Activated T-cell treated with anti-CD3 and anti-CD28 coated beads, Interleukin-2, amount 50 U/mL, for 24 hours (primary cell): ENCODE measurements around the gene RPL10.
"Not testable (repeated sequence)": the region's sequence is repeated elsewhere in the genome, so short reads cannot be mapped to it uniquely, and the experiment has no call there.

Experiments used
- DNase-seq: peaks from one replicate; pipeline ENCODE4 v3.0.0-alpha.2; 2020
- H3K27ac Mint-ChIP-seq: 2 replicates; pipeline ENCODE4 v1.8.0; 2020; ENCODE audit warnings: mild to moderate bottlenecking, mixed read lengths
- H3K27me3 Mint-ChIP-seq: 2 replicates; pipeline ENCODE4 v1.8.0; 2020; ENCODE audit warnings: mixed read lengths
- H3K36me3 Mint-ChIP-seq: 2 replicates; pipeline ENCODE4 v1.8.0; 2020; ENCODE audit warnings: low read depth, mixed read lengths
- H3K4me1 Mint-ChIP-seq: 2 replicates; pipeline ENCODE4 v1.8.0; 2020; ENCODE audit warnings: low read depth, mixed read lengths
- H3K4me3 Mint-ChIP-seq: 2 replicates; pipeline ENCODE4 v1.8.0; 2020; ENCODE audit warnings: mild to moderate bottlenecking, moderate library complexity, mixed read lengths
- H3K9me3 Mint-ChIP-seq: 2 replicates; pipeline ENCODE4 v1.8.0; 2020; ENCODE audit warnings: mixed read lengths

The RPL10 gene

GRCh38 chrX:154398668-154399526 is 720 bp downstream of the RPL10 start:
- Mint-ChIP-seq H3K36me3 (peaks cover 47% of the 10 kb centered on the region), H3K27me3 (peaks cover 10% of the 10 kb centered on the region), H3K27ac (peak overlapping the region; percentile 99), H3K4me3 (peak overlapping the region; percentile 89), H3K4me1 (peaks cover 8% of the 10 kb centered on the region), H3K9me3 (no peaks in the 10 kb centered on the region)
- DNase-seq: peak; percentile 84

DNA sequence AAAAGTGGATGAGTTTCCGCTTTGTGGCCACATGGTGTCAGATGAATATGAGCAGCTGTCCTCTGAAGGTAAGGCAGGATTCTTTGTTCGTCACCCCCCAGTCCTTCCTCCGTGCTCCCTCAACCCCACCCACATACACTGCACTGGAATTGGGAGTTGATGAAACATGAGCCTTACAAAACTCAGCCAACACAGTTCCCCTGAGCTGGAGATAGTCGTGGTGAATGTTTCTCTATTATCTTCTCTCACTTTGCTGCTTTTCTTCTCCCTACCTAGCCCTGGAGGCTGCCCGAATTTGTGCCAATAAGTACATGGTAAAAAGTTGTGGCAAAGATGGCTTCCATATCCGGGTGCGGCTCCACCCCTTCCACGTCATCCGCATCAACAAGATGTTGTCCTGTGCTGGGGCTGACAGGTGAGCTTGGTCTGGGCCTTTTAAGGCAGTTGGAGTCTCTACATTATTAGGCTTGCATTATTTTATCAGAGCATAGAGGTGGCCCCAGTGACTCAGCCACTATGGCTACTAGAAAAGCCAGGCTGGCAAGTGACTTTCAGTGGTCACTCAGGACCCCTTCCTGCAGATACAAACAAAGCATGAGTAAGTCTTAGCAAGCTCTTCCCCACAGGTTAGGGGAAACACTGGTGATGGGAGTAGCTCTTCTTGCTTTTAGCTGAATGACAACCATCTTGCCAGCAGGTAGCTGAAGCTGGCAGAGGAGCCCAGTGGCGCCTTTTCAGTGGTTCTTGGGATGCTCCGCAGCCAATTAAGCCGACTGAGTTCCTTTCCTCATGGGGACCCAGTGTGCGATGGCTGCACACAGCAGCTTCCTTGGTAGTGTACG is 1.6 kb downstream of the RPL10 start:
- H3K36me3 Mint-ChIP-seq: peaks cover 47% of the 10 kb centered on the region
- peak overlapping the region; percentile 89 for H3K4me3 Mint-ChIP-seq
- DNase-seq: peak; percentile 61
- no peaks in the 10 kb centered on the region for H3K9me3 Mint-ChIP-seq
- H3K27me3 Mint-ChIP-seq: peaks cover 10% of the 10 kb centered on the region
- H3K4me1 Mint-ChIP-seq: peaks cover 8% of the 10 kb centered on the region
- peak overlapping the region; percentile 99 for H3K27ac Mint-ChIP-seq

DNA sequence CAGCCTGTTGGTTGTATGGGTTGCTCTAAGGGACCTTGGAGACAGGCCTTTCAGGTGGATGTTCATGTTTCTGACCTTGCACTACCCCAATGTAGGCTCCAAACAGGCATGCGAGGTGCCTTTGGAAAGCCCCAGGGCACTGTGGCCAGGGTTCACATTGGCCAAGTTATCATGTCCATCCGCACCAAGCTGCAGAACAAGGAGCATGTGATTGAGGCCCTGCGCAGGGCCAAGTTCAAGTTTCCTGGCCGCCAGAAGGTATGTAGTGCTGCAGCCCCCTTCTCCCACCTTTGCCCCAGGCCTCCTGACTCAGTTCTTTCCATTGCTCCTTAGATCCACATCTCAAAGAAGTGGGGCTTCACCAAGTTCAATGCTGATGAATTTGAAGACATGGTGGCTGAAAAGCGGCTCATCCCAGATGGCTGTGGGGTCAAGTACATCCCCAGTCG is 2.2 kb downstream of the RPL10 start:
- H3K9me3 Mint-ChIP-seq, H3K4me1 Mint-ChIP-seq, H3K27me3 Mint-ChIP-seq: not testable (repeated sequence)
- DNase-seq: peak; percentile 38
- peaks cover 47% of the 10 kb centered on the region for H3K36me3 Mint-ChIP-seq
- H3K27ac Mint-ChIP-seq: peak overlapping the region; percentile 99
- peak overlapping the region; percentile 89 for H3K4me3 Mint-ChIP-seq

- DNase-seq: peak; percentile 64
- Mint-ChIP-seq H3K9me3 (no peaks in the 10 kb centered on the region), H3K4me3 (peak overlapping the region; percentile 89), H3K4me1 (peaks cover 8% of the 10 kb centered on the region), H3K27ac (peak overlapping the region; percentile 99), H3K27me3 (peaks cover 10% of the 10 kb centered on the region), H3K36me3 (peaks cover 47% of the 10 kb centered on the region)
Measured at GRCh38 chrX:154401045-154401799, 3.0 kb downstream of the RPL10 start.

DNA sequence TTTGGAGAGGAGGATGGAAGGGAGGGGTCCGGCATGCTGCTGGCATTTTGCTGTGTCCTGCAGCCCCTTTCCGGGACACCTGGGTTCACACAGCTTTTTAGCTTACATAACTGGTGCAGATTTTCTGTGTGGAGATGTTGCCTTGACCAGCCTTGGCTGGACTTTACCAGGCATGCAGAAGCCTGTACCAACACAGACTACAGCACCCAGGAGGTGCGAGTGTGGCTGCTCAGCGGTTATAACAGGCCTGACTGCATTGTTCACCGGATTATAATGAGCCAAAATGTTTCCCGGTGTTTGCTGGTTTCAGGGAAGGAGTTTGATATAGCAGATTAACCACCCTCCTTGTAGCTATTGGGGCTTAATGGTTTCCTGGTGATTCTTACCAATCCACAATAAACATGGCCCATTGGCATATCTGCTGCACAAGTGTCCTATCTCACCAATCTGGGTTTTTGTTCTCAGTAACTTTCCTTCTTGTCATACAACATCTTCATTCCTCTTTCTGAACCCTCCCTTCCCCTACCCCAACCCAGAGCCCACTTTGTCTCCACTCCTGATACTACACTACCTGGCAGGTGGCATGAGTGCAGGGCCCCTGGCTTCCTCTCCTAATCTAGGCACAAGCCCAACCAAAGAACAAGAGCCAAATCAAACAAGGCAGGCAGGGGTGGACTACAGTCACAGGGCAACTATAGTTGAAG is 3.9 kb downstream of the RPL10 start:
- Mint-ChIP-seq H3K9me3 (no peaks in the 10 kb centered on the region), H3K4me1 (peaks cover 7% of the 10 kb centered on the region), H3K4me3 (peak overlapping the region; percentile 89), H3K36me3 (peaks cover 46% of the 10 kb centered on the region), H3K27me3 (peaks cover 10% of the 10 kb centered on the region), H3K27ac (peak overlapping the region; percentile 99)
- DNase-seq: peak; percentile 46

GRCh38 chrX:154402622-154403127 is 4.5 kb downstream of the RPL10 start:
- peaks cover 10% of the 10 kb centered on the region for H3K27me3 Mint-ChIP-seq
- H3K36me3 Mint-ChIP-seq: peaks cover 44% of the 10 kb centered on the region
- peaks cover 6% of the 10 kb centered on the region for H3K4me1 Mint-ChIP-seq
- no peaks in the 10 kb centered on the region for H3K9me3 Mint-ChIP-seq
- peak; percentile 37 for DNase-seq
- peak overlapping the region; percentile 12 for H3K4me3 Mint-ChIP-seq
- peak overlapping the region; percentile 99 for H3K27ac Mint-ChIP-seq

DNA sequence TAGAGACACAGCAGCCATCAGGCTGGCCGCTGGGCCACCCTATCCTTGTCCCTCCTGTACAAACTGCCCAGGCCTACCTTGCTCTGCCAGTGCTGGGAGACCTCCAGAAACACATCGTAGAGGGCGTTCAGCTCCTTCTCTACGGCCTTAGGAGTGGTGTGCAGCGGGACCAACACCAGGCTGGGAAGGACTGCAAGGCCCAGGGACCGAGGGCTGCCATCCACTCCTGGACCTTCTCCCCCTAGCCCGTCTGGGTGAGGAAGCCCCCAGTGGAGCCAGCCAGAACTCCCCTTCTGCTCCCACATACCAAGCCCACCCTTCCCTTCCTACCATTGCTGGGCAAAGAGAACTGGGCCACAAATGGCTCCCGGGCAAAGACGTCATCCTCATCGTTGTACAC is 5.0 kb downstream of the RPL10 start:
- H3K4me3 Mint-ChIP-seq: no peak overlapping the region
- DNase-seq: no peak
- H3K27me3 Mint-ChIP-seq: peaks cover 7% of the 10 kb centered on the region
- H3K36me3 Mint-ChIP-seq: peaks cover 40% of the 10 kb centered on the region
- peak overlapping the region; percentile 13 for H3K27ac Mint-ChIP-seq
- H3K4me1 Mint-ChIP-seq: peaks cover 6% of the 10 kb centered on the region
- H3K9me3 Mint-ChIP-seq: no peaks in the 10 kb centered on the region

- H3K4me3 Mint-ChIP-seq: no peak overlapping the region
- H3K4me1 Mint-ChIP-seq: peaks cover 9% of the 10 kb centered on the region
- H3K27ac Mint-ChIP-seq: no peak overlapping the region
- no peaks in the 10 kb centered on the region for H3K9me3 Mint-ChIP-seq
- peaks cover 10% of the 10 kb centered on the region for H3K27me3 Mint-ChIP-seq
- DNase-seq: no peak
- peaks cover 35% of the 10 kb centered on the region for H3K36me3 Mint-ChIP-seq
Measured at GRCh38 chrX:154403858-154404257, 5.7 kb downstream of the RPL10 start.

DNA sequence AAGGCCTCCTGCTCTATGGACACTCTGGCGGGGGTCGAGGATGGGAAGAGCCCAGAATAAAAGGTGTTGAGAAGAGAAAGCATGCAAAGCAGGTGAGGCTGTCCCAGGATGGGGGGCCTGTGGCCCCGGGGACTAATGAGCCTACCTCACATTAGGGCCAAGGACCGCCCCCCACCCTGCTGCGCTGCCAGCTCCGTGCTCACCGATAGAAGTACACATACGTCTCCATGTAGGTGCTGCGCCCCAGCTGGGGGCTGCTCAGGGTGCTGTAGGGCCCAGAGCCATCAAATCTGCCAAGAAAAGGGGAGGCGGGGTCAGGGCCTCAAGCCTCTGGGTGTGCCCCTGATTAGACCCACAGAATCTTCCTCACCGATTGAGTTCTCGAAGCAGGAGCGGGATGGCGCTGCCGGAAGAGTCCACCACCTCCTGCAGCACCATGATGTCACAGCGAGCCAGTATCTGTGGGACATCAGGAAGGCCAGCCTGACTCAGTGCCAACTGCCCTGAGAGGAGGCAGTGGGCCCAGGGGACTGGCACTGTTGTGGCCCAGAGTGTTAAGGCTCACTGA is 6.5 kb downstream of the RPL10 start:
- H3K9me3 Mint-ChIP-seq: no peaks in the 10 kb centered on the region
- peaks cover 12% of the 10 kb centered on the region for H3K4me1 Mint-ChIP-seq
- peaks cover 30% of the 10 kb centered on the region for H3K36me3 Mint-ChIP-seq
- no peak for DNase-seq
- H3K4me3 Mint-ChIP-seq: no peak overlapping the region
- H3K27me3 Mint-ChIP-seq: peaks cover 11% of the 10 kb centered on the region
- no peak overlapping the region for H3K27ac Mint-ChIP-seq

DNA sequence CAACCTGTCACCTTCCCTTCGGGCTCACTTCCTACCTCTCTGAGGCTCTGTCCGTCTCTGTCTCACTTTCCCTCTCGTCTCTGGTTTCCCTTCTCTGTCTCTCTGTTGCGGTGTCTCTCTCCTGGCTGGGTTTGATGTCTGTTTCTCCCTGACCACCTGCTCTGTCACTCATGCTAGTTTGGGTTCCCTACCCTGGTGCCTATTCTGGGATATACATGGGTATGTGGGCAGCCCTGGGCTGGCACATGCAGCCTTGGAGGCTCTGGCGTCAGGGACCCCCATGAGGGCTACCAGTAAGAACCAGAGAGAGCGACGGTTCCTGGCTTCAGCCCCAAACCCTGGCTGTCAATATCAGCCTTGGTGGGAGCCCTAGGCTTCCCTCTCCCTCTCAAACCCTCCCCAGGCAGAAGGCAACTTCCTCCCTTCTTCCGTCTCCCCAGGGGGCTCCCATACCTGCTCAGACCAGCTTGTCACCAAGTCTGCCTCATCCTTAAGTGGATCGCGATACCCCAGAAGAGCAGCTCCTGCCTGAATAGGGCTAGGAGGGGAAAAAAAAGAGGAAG is 10.6 kb downstream of the RPL10 start:
- Mint-ChIP-seq H3K27ac (peak overlapping the region; percentile 75), H3K36me3 (peaks cover 18% of the 10 kb centered on the region), H3K9me3 (no peaks in the 10 kb centered on the region), H3K27me3 (peaks cover 12% of the 10 kb centered on the region), H3K4me3 (peak overlapping the region; percentile 71), H3K4me1 (peaks cover 14% of the 10 kb centered on the region)
- DNase-seq: no peak

- Mint-ChIP-seq H3K4me1 (peaks cover 14% of the 10 kb centered on the region), H3K27me3 (peaks cover 15% of the 10 kb centered on the region), H3K27ac (peak within 1 kb of the TSS; percentile 75), H3K36me3 (peaks cover 21% of the 10 kb centered on the region), H3K4me3 (peak within 1 kb of the TSS; percentile 71), H3K9me3 (no peaks in the 10 kb centered on the region)
- peak; percentile 50 for DNase-seq
Measured at GRCh38 chrX:154409222-154409871, 11.2 kb downstream of the RPL10 start, which contains the start of gene DNASE1L1. Gene DNASE1L1 (minus strand): TSS chrX:154409254. CDS start chrX:154405568, 3,686 bp downstream.

GRCh38 chrX:154411981-154412340 is 13.8 kb downstream of the RPL10 start:
- Mint-ChIP-seq H3K27ac (peak overlapping the region; percentile 56), H3K36me3 (peaks cover 28% of the 10 kb centered on the region), H3K9me3 (no peaks in the 10 kb centered on the region), H3K4me3 (peak overlapping the region; percentile 92), H3K4me1 (peaks cover 14% of the 10 kb centered on the region), H3K27me3 (peaks cover 15% of the 10 kb centered on the region)
- DNase-seq: peak; percentile 71

DNA sequence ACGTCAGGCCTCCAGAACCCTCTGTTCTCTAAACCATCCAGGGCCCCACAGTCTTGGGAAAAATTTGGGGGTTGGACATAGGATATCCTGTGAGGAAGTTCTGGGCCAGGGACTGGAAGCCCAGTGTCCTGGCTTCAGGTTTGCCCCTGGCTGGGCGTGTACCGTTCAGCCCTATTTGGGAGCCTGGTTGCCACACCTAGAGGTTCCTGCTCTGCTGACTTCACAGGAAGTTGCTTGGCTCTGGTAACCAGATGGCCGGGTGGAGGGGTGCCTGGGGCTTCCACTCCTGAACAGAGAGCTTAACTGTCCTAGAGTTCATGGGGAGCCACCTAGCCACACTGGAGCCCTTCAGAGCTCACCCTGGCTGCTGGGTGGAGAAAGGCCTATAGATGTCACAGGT is 14.3 kb downstream of the RPL10 start:
- Mint-ChIP-seq H3K9me3 (no peaks in the 10 kb centered on the region), H3K4me3 (peak overlapping the region; percentile 92), H3K4me1 (peaks cover 14% of the 10 kb centered on the region), H3K36me3 (peaks cover 28% of the 10 kb centered on the region), H3K27ac (peak overlapping the region; percentile 56), H3K27me3 (peaks cover 15% of the 10 kb centered on the region)
- peak; percentile 44 for DNase-seq
